Adipocyte (in vitro differentiated cells): ENCODE data around the gene ABCA13.

Source experiments
- DNase-seq: peaks from one replicate; pipeline ENCODE4 v3.0.0-alpha.2; 2015; ENCODE audit warnings: low read depth
- H3K27me3 ChIP-seq: replicated peaks from 2 replicates; pipeline ENCODE4 v1.7.0; 2013; ENCODE audit warnings: mild to moderate bottlenecking, low read length, moderate library complexity; ENCODE audit not compliant: control insufficient read depth, insufficient read depth
- H3K36me3 ChIP-seq: 2 replicates; pipeline ENCODE4 v1.7.0; 2013; ENCODE audit warnings: low read length, mild to moderate bottlenecking, moderate library complexity; ENCODE audit not compliant: control insufficient read depth, insufficient read depth, severe bottlenecking
- H3K4me1 ChIP-seq: 2 replicates; pipeline ENCODE4 v1.7.0; 2013; ENCODE audit warnings: mild to moderate bottlenecking, low read length, moderate library complexity; ENCODE audit not compliant: control insufficient read depth, insufficient read depth
- H3K4me3 ChIP-seq: 2 replicates; pipeline ENCODE4 v1.7.0; 2013; ENCODE audit warnings: mild to moderate bottlenecking, low read length, moderate library complexity
- H3K9ac ChIP-seq: 2 replicates; pipeline ENCODE4 v1.7.0; 2013; ENCODE audit warnings: mild to moderate bottlenecking, low read length, moderate library complexity
- H3K9me3 ChIP-seq: 2 replicates; pipeline ENCODE4 v1.7.0; 2013; ENCODE audit warnings: mild to moderate bottlenecking, low read length, moderate library complexity; ENCODE audit not compliant: control insufficient read depth

Gene ABCA13

GRCh38 chr7:48381571-48381970, 210.3 kb downstream of the ABCA13 start:
- Histone ChIP-seq H3K27me3 (no peaks in the 10 kb centered on the region), H3K4me1 (peaks cover 6% of the 10 kb centered on the region), H3K4me3 (no peak overlapping the region), H3K9ac (no peak overlapping the region), H3K9me3 (no peaks in the 10 kb centered on the region), H3K36me3 (no peaks in the 10 kb centered on the region)
- no peak for DNase-seq

GRCh38 chr7:48384180-48384752, 213.0 kb downstream of the ABCA13 start:
- Histone ChIP-seq H3K4me1 (peaks cover 4% of the 10 kb centered on the region), H3K4me3 (no peak overlapping the region), H3K27me3 (no peaks in the 10 kb centered on the region), H3K36me3 (no peaks in the 10 kb centered on the region), H3K9me3 (no peaks in the 10 kb centered on the region), H3K9ac (no peak overlapping the region)
- no peak for DNase-seq

- Histone ChIP-seq H3K9ac (no peak overlapping the region), H3K36me3 (no peaks in the 10 kb centered on the region), H3K4me1 (peaks cover 19% of the 10 kb centered on the region), H3K27me3 (no peaks in the 10 kb centered on the region), H3K4me3 (no peak overlapping the region), H3K9me3 (peaks cover 17% of the 10 kb centered on the region)
- no peak for DNase-seq
Observed at GRCh38 chr7:48387932-48388331, 216.7 kb downstream of the ABCA13 start.

GRCh38 chr7:48388911-48389310, 217.7 kb downstream of the ABCA13 start:
- Histone ChIP-seq H3K36me3 (no peaks in the 10 kb centered on the region), H3K9ac (no peak overlapping the region), H3K9me3 (peaks cover 20% of the 10 kb centered on the region), H3K27me3 (no peaks in the 10 kb centered on the region), H3K4me3 (no peak overlapping the region), H3K4me1 (peaks cover 19% of the 10 kb centered on the region)
- no peak for DNase-seq

- no peaks in the 10 kb centered on the region for H3K36me3 ChIP-seq
Observed at GRCh38 chr7:48389977-48390376, 218.7 kb downstream of the ABCA13 start.

GRCh38 chr7:48390388-48391327, 219.4 kb downstream of the ABCA13 start:
- peaks cover 20% of the 10 kb centered on the region for H3K9me3 ChIP-seq
- no peak for DNase-seq
- peaks cover 19% of the 10 kb centered on the region for H3K4me1 ChIP-seq
- no peaks in the 10 kb centered on the region for H3K27me3 ChIP-seq
- no peak overlapping the region for H3K4me3 ChIP-seq
- peak overlapping the region; percentile 62 for H3K9ac ChIP-seq
- H3K36me3 ChIP-seq: no peaks in the 10 kb centered on the region

More at GRCh38 chr7:48389977-48390376, 218.7 kb downstream of the ABCA13 start:
- Histone ChIP-seq H3K27me3 (no peaks in the 10 kb centered on the region), H3K9ac (peak overlapping the region; percentile 62), H3K4me3 (peak overlapping the region; percentile 47), H3K4me1 (peaks cover 19% of the 10 kb centered on the region), H3K9me3 (peaks cover 20% of the 10 kb centered on the region)
- DNase-seq: peak; percentile 54

GRCh38 chr7:48398191-48398590, 226.9 kb downstream of the ABCA13 start:
- DNase-seq: no peak
- H3K4me3 ChIP-seq: no peak overlapping the region
- no peak overlapping the region for H3K9ac ChIP-seq
- H3K9me3 ChIP-seq: peaks cover 1% of the 10 kb centered on the region
- no peaks in the 10 kb centered on the region for H3K4me1 ChIP-seq
- no peaks in the 10 kb centered on the region for H3K36me3 ChIP-seq
- H3K27me3 ChIP-seq: peaks cover 7% of the 10 kb centered on the region

GRCh38 chr7:48402721-48403120, 231.5 kb downstream of the ABCA13 start:
- Histone ChIP-seq H3K9me3 (no peaks in the 10 kb centered on the region), H3K4me3 (no peak overlapping the region), H3K9ac (no peak overlapping the region), H3K4me1 (no peaks in the 10 kb centered on the region), H3K27me3 (peaks cover 7% of the 10 kb centered on the region), H3K36me3 (no peaks in the 10 kb centered on the region)
- no peak for DNase-seq

GRCh38 chr7:48408731-48409130, 237.5 kb downstream of the ABCA13 start:
- DNase-seq: no peak
- no peaks in the 10 kb centered on the region for H3K36me3 ChIP-seq
- no peak overlapping the region for H3K9ac ChIP-seq
- no peaks in the 10 kb centered on the region for H3K4me1 ChIP-seq
- no peaks in the 10 kb centered on the region for H3K9me3 ChIP-seq
- H3K27me3 ChIP-seq: no peaks in the 10 kb centered on the region
- no peak overlapping the region for H3K4me3 ChIP-seq

- Histone ChIP-seq H3K9me3 (no peaks in the 10 kb centered on the region), H3K9ac (no peak overlapping the region), H3K27me3 (no peaks in the 10 kb centered on the region), H3K4me1 (no peaks in the 10 kb centered on the region), H3K4me3 (no peak overlapping the region), H3K36me3 (no peaks in the 10 kb centered on the region)
- DNase-seq: no peak
Observed at GRCh38 chr7:48411619-48412018, 240.4 kb downstream of the ABCA13 start.

GRCh38 chr7:48414011-48414732, 242.9 kb downstream of the ABCA13 start:
- H3K4me1 ChIP-seq: no peaks in the 10 kb centered on the region
- H3K9me3 ChIP-seq: no peaks in the 10 kb centered on the region
- H3K36me3 ChIP-seq: no peaks in the 10 kb centered on the region
- no peak overlapping the region for H3K4me3 ChIP-seq
- no peaks in the 10 kb centered on the region for H3K27me3 ChIP-seq
- DNase-seq: no peak
- H3K9ac ChIP-seq: no peak overlapping the region
